Endothelial cell of umbilical vein (primary cell): ENCODE measurements around the gene CCL2. TPM values are rescaled to one million over a fixed set of nuclear protein-coding genes. Genes with fewer than 3 reads are reported as not detected.

ENCODE experiments used
- BruUV-seq: library from RNA; stranded (reverse); fragments of 400-500 nt; replicated peaks from 2 replicates; lab custom pipeline; 2021; lab: Mats Ljungman, UMichigan
- CTCF ChIA-PET: fragments of 300-600, 350-600 bp; sonication (Branson Sonifier 250); formaldehyde crosslinking; loops from one replicate; lab custom pipeline; 2021; ENCODE audit warnings: antibody characterized with exemption, inconsistent platforms; lab: Charles Lee
- POLR2A ChIA-PET: fragments of 300-600, 350-600 bp; sonication (Branson Sonifier 250); formaldehyde crosslinking; loops from one replicate; lab custom pipeline; 2021; ENCODE audit warnings: antibody characterized with exemption, inconsistent platforms; lab: Charles Lee
- DNase-seq: peaks from one replicate; pipeline ENCODE4 v3.0.0-alpha.2; 2011; ENCODE audit warnings: low read depth, low spot score
- FAIRE-seq: peaks from 2 replicates; lab custom pipeline; 2011; peaks lifted over from hg19 to GRCh38; lab: Jason Lieb, UNC
- H2AFZ ChIP-seq: 2 replicates; pipeline ENCODE4 v1.6.0; 2012; ENCODE audit warnings: low read depth, low read length, control low read depth, inconsistent platforms
- H3K27ac ChIP-seq: 2 replicates; pipeline ENCODE4 v1.5.1; 2011; ENCODE audit warnings: low read depth, mild to moderate bottlenecking, control low read depth, low read length, moderate library complexity; ENCODE audit not compliant: insufficient read depth
- H3K27me3 ChIP-seq, 2 experiments: 2 replicates each; pipeline versions ENCODE4 v1.6.0 to v1.6.1; 2011; ENCODE audit warnings: low read length in 2 of 2, mixed read lengths in 1 of 2; ENCODE audit not compliant: control insufficient read depth in 2 of 2, insufficient read depth in 2 of 2
- H3K36me3 ChIP-seq, 2 experiments: 2 replicates in 1 of 2; 3 replicates in 1 of 2; pipeline ENCODE4 v1.5.1; 2011; ENCODE audit warnings: low read length in 2 of 2, mild to moderate bottlenecking in 1 of 2, moderate library complexity in 1 of 2; ENCODE audit not compliant: control insufficient read depth in 2 of 2, insufficient read depth in 2 of 2; ENCODE audit errors: extremely low read depth in 1 of 2
- H3K4me1 ChIP-seq: 3 replicates; pipeline ENCODE4 v1.5.1; 2011; ENCODE audit warnings: mild to moderate bottlenecking, low read length; ENCODE audit not compliant: control insufficient read depth, insufficient read depth; ENCODE audit errors: extremely low read depth
- H3K4me2 ChIP-seq: 2 replicates; pipeline ENCODE4 v1.6.1; 2011; ENCODE audit warnings: low read length, control low read depth, mixed read lengths; ENCODE audit not compliant: insufficient read depth
- H3K4me3 ChIP-seq, 3 experiments: fragments of 200-600 bp in 1 of 3; sonication (generic), shearing (Covaris generic) in 1 of 3; replicated peaks in 1 of 3; 2 replicates each; pipeline ENCODE4 v1.5.1; 2011 to 2016; ENCODE audit warnings: control low read depth in 3 of 3, low read length in 3 of 3, mild to moderate bottlenecking in 2 of 3, inconsistent platforms in 1 of 3, low read depth in 1 of 3, moderate library complexity in 1 of 3; ENCODE audit not compliant: insufficient read depth in 1 of 3
- H3K79me2 ChIP-seq: 2 replicates; pipeline ENCODE4 v1.6.0; 2012; ENCODE audit warnings: low read length, inconsistent platforms; ENCODE audit not compliant: control insufficient read depth, insufficient read depth
- H3K9ac ChIP-seq: replicated peaks from 2 replicates; pipeline ENCODE3; 2011; ENCODE audit warnings: low read length, control low read depth; ENCODE audit not compliant: insufficient read depth; ENCODE audit errors: extremely low read depth
- H3K9me1 ChIP-seq: replicated peaks from 3 replicates; pipeline ENCODE4 v1.6.0; 2011; ENCODE audit warnings: mild to moderate bottlenecking, low read length; ENCODE audit not compliant: control insufficient read depth, insufficient read depth; ENCODE audit errors: extremely low read depth
- H3K9me3 ChIP-seq: replicated peaks from 2 replicates; pipeline ENCODE4 v1.5.1; 2012; ENCODE audit warnings: low read length, inconsistent platforms; ENCODE audit not compliant: control insufficient read depth, insufficient read depth
- H4K20me1 ChIP-seq: replicated peaks from 2 replicates; pipeline ENCODE3; 2011; ENCODE audit warnings: mild to moderate bottlenecking, low read length; ENCODE audit not compliant: control insufficient read depth, insufficient read depth; ENCODE audit errors: extremely low read depth
- EZH2 ChIP-seq: IDR thresholded peaks from 2 replicates; pipeline ENCODE4 v1.6.1; 2012; ENCODE audit warnings: borderline replicate concordance, low read depth, mild to moderate bottlenecking, moderate library complexity, low read length, inconsistent platforms; ENCODE audit not compliant: severe bottlenecking
- FOS ChIP-seq: IDR thresholded peaks from 2 replicates; pipeline ENCODE4 v1.6.1; 2011; ENCODE audit warnings: mild to moderate bottlenecking, low read length, moderate library complexity, borderline replicate concordance; ENCODE audit not compliant: insufficient read depth
- GATA2 ChIP-seq: IDR thresholded peaks from 2 replicates; pipeline ENCODE4 v1.7.0; 2011; ENCODE audit warnings: low read depth, mild to moderate bottlenecking, moderate library complexity, mixed read lengths, low read length; ENCODE audit not compliant: insufficient read length, insufficient read depth
- JUN ChIP-seq: IDR thresholded peaks from 2 replicates; pipeline ENCODE4 v1.6.1; 2011; ENCODE audit warnings: borderline replicate concordance, low read depth; ENCODE audit not compliant: insufficient read length, insufficient read depth
- MYC ChIP-seq: IDR thresholded peaks from one replicate; pipeline ENCODE4 v1.6.1; 2011; ENCODE audit warnings: mild to moderate bottlenecking, low read depth, low read length
- POLR2A ChIP-seq: IDR thresholded peaks from 2 replicates; pipeline ENCODE4 v1.6.1; 2012; ENCODE audit warnings: low read depth, mild to moderate bottlenecking, control low read depth, low read length
- POLR2AphosphoS5 ChIP-seq: IDR thresholded peaks from 2 replicates; pipeline ENCODE4 v1.6.1; 2012; ENCODE audit warnings: low read depth, mild to moderate bottlenecking, control low read depth, low read length, moderate library complexity; ENCODE audit not compliant: insufficient read depth
- dilution Hi-C: fragments of 300-500 bp; cut with MboI; formaldehyde crosslinking; loops from one replicate; pipeline ENCODE4 v1.15.0; 2019; ENCODE audit warnings: low sequenced_read_pairs; ENCODE audit not compliant: extremely low pct_ligation_motif_present
- intact Hi-C: fragments of 100-400 bp; cut with micrococcal nuclease; formaldehyde crosslinking; loops from one replicate; pipeline ENCODE4 v1.10.0; 2022
- polyA plus RNA-seq, 4 experiments: library from polyadenylated mRNA; depleted of rRNA in 3 of 4; stranded (reverse) in 3 of 4; unstranded in 1 of 4; fragments of >200 nt; gene quantifications; 2 replicates each; pipeline versions ENCODE4 v1.2.1 to v1.2.3, GENCODE V29; 2011 to 2012; ENCODE audit warnings: missing spikeins in 1 of 4
- total RNA-seq: library from RNA; stranded (reverse); gene quantifications from 2 replicates; pipeline ENCODE4 v1.2.3, GENCODE V29; 2021
- TF ChIP-seq, protein P1 (sequence below), 2 donors: IDR thresholded peaks; 1 replicate in 1 of 2; 2 replicates in 1 of 2; pipeline ENCODE4 v1.5.1; 2011; ENCODE audit warnings: low read length in 2 of 2, mild to moderate bottlenecking in 2 of 2, moderate library complexity in 2 of 2, control low read depth in 1 of 2, inconsistent platforms in 1 of 2, low read depth in 1 of 2; ENCODE audit not compliant: insufficient read depth in 1 of 2; ENCODE audit errors: extremely low read depth in 1 of 2
- TF ChIP-seq, protein P2 (sequence below): IDR thresholded peaks from 2 replicates; pipeline ENCODE4 v1.6.1; 2011; ENCODE audit not compliant: insufficient read depth, insufficient read length

CCL2 gene
- total and polyA plus RNA-seq, 2 donors (not counting 3 experiments of a cell fraction or from before 2014, with no cell fraction given): 238 to 599 TPM

- H3K4me1 ChIP-seq: peaks cover 7% of the 10 kb centered on the region
- peaks cover 9% of the 10 kb centered on the region in 2 experiments for H3K27me3 ChIP-seq
- BruUV-seq: no TSS peak
Observed at GRCh38 chr17:34303606-34304005, 48.5 kb downstream of the CCL2 start.

More at GRCh38 chr17:34303606-34304005, 48.5 kb downstream of the CCL2 start:
- intact Hi-C loops: no loop called here
- dilution Hi-C loops: loop anchor here (25.0 kb wide), 1 partner anchor 91 kb away; no protein-coding TSS in a partner anchor
- H3K9me3 ChIP-seq: no peaks in the 10 kb centered on the region
- no peak overlapping the region for H3K4me3 ChIP-seq
- DNase-seq: no peak
- POLR2A ChIA-PET: no interaction called here
- FAIRE-seq: no peak
- no peak overlapping the region for H3K27ac ChIP-seq
- H2AFZ ChIP-seq: no peak overlapping the region
- TF ChIP-seq POLR2A: no peak
- no peak for TF ChIP-seq FOS
- no peak for TF ChIP-seq GATA2
- TF ChIP-seq MYC: no peak
- TF ChIP-seq JUN: no peak
- TF ChIP-seq, protein P1, sequence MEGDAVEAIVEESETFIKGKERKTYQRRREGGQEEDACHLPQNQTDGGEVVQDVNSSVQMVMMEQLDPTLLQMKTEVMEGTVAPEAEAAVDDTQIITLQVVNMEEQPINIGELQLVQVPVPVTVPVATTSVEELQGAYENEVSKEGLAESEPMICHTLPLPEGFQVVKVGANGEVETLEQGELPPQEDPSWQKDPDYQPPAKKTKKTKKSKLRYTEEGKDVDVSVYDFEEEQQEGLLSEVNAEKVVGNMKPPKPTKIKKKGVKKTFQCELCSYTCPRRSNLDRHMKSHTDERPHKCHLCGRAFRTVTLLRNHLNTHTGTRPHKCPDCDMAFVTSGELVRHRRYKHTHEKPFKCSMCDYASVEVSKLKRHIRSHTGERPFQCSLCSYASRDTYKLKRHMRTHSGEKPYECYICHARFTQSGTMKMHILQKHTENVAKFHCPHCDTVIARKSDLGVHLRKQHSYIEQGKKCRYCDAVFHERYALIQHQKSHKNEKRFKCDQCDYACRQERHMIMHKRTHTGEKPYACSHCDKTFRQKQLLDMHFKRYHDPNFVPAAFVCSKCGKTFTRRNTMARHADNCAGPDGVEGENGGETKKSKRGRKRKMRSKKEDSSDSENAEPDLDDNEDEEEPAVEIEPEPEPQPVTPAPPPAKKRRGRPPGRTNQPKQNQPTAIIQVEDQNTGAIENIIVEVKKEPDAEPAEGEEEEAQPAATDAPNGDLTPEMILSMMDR (IDR thresholded peaks at IDR 0.05; ENCODE audit: extremely low read depth in 1 of 2, insufficient read depth in 1 of 2, low read depth in 1 of 2, low read length in 2 of 2): no peak
- TF ChIP-seq, protein P2, sequence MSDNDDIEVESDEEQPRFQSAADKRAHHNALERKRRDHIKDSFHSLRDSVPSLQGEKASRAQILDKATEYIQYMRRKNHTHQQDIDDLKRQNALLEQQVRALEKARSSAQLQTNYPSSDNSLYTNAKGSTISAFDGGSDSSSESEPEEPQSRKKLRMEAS: no peak
- no peak for TF ChIP-seq EZH2
- TF ChIP-seq POLR2AphosphoS5: no peak
- CTCF ChIA-PET: interaction anchor here (5.4 to 11.1 kb wide), 2 partner anchors 58 to 103 kb away, joined by 60 to 179 read pairs; partner anchors contain the start of gene CCL1
- no peaks in the 10 kb centered on the region for H3K36me3 ChIP-seq
- no peak overlapping the region for H3K4me2 ChIP-seq
- no peaks in the 10 kb centered on the region for H3K79me2 ChIP-seq
- H4K20me1 ChIP-seq: no peaks in the 10 kb centered on the region
- no peak overlapping the region for H3K9ac ChIP-seq
- H3K9me1 ChIP-seq: no peaks in the 10 kb centered on the region
